Mesendoderm (in vitro differentiated cells): Measurements from ENCODE around the gene RIC8B.

ENCODE experiments used
- DNase-seq: peaks from one replicate; pipeline ENCODE4 v3.0.0; 2013
- H2AK5ac ChIP-seq: 2 replicates; pipeline ENCODE4 v1.6.1; 2013; ENCODE audit warnings: low read length, inconsistent platforms
- H2BK120ac ChIP-seq: 2 replicates; pipeline ENCODE4 v1.6.1; 2013; ENCODE audit warnings: low read depth, mild to moderate bottlenecking, low read length, moderate library complexity, mixed read lengths
- H2BK15ac ChIP-seq: replicated peaks from 2 replicates; pipeline ENCODE4 v1.6.1; 2013; ENCODE audit warnings: low read depth, mild to moderate bottlenecking, moderate library complexity
- H2BK5ac ChIP-seq: 2 replicates; pipeline ENCODE4 v1.6.1; 2013; ENCODE audit warnings: low read length, inconsistent platforms
- H3K18ac ChIP-seq: 2 replicates; pipeline ENCODE4 v1.6.1; 2013; ENCODE audit warnings: mild to moderate bottlenecking, low read length, mixed read lengths
- H3K23ac ChIP-seq: one replicate; pipeline ENCODE4 v1.6.1; 2013; ENCODE audit warnings: low read length
- H3K27ac ChIP-seq: 2 replicates; pipeline ENCODE4 v1.5.1; 2013; ENCODE audit warnings: low read depth, mild to moderate bottlenecking, inconsistent platforms, low read length, moderate library complexity
- H3K27me3 ChIP-seq: 2 replicates; pipeline ENCODE4 v1.6.1; 2013; ENCODE audit warnings: low read length, control low read depth, mild to moderate bottlenecking, inconsistent platforms; ENCODE audit not compliant: insufficient read depth, poor library complexity
- H3K36me3 ChIP-seq: 2 replicates; pipeline ENCODE4 v1.6.1; 2013; ENCODE audit warnings: low read length, inconsistent platforms; ENCODE audit not compliant: control insufficient read depth, insufficient read depth
- H3K4ac ChIP-seq: one replicate; pipeline ENCODE4 v1.6.1; 2013; ENCODE audit warnings: low read depth, mild to moderate bottlenecking, low read length, moderate library complexity
- H3K4me1 ChIP-seq: 2 replicates; pipeline ENCODE4 v1.6.1; 2013; ENCODE audit warnings: low read depth, low read length, inconsistent platforms; ENCODE audit not compliant: control insufficient read depth
- H3K4me2 ChIP-seq: 2 replicates; pipeline ENCODE4 v1.6.1; 2013; ENCODE audit warnings: low read length
- H3K4me3 ChIP-seq: 2 replicates; pipeline ENCODE4 v1.5.1; 2013; ENCODE audit warnings: mild to moderate bottlenecking, low read length
- H3K56ac ChIP-seq: one replicate; pipeline ENCODE4 v1.6.1; 2013; ENCODE audit warnings: low read length
- H3K79me1 ChIP-seq: 2 replicates; pipeline ENCODE4 v1.6.1; 2013; ENCODE audit warnings: low read length, inconsistent platforms
- H3K79me2 ChIP-seq: 2 replicates; pipeline ENCODE4 v1.6.1; 2013; ENCODE audit warnings: mild to moderate bottlenecking, low read length; ENCODE audit not compliant: control insufficient read depth, insufficient read depth
- H3K9ac ChIP-seq: 2 replicates; pipeline ENCODE4 v1.6.1; 2013; ENCODE audit warnings: low read length, inconsistent platforms
- H4K5ac ChIP-seq: one replicate; pipeline ENCODE4 v1.6.1; 2013; ENCODE audit warnings: low read length
- H4K8ac ChIP-seq: one replicate; pipeline ENCODE4 v1.6.1; 2013; ENCODE audit warnings: low read depth, mild to moderate bottlenecking, control low read depth, low read length, moderate library complexity
- WGBS: extraction: QIAGEN DNeasy Blood & Tissue Kit; methylation state at CpG from one replicate; pipeline ENCODE4 v1.1.7; 2013; ENCODE audit warnings: low lambda C conversion rate, missing lambda C conversion rate; ENCODE audit not compliant: insufficient coverage; ENCODE audit errors: extremely low coverage; 5-methylcytosine and 5-hydroxymethylcytosine counted together

The RIC8B gene

DNA sequence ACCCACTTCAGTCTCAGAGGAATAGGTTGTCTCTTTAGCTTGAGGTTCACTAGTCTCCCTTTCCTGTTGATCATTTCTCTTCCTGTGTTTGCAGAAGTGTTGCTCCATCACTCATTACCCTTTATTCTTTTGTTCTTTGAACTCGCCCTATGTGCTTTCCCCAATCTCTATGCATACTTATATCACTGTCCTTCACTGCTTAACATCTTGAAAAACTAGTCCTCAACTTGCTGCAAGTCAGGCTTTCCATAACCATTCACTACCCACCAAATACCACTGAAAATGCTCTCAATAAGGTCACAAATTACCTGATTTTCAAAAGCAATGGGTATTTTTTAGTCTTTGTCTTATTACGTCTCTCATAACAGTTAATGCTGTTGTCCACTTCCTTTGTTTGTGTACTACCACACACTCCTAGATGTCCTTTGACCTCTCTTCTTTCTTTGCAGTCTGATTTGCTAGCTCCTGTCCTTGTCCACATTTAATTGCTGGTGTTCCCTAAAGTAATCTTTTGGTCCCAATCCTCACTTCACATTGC is 80.8 kb downstream of the RIC8B start:
- WGBS = no CpG with 5 or more reads among the region's 2 CpGs
- Histone ChIP-seq H3K4me2 (no peak overlapping the region), H3K79me2 (no peaks in the 10 kb centered on the region), H3K23ac (no peak overlapping the region), H3K4ac (no peak overlapping the region), H4K8ac (no peak overlapping the region), H3K27me3 (no peaks in the 10 kb centered on the region), H3K79me1 (no peaks in the 10 kb centered on the region), H3K4me3 (no peak overlapping the region), H2BK15ac (no peak overlapping the region), H3K27ac (no peak overlapping the region), H2BK120ac (no peak overlapping the region), H3K18ac (no peak overlapping the region), H4K5ac (no peak overlapping the region), H2BK5ac (no peak overlapping the region), H3K56ac (no peak overlapping the region), H3K36me3 (no peaks in the 10 kb centered on the region), H3K9ac (no peak overlapping the region), H3K4me1 (no peaks in the 10 kb centered on the region), H2AK5ac (no peak overlapping the region)
- DNase-seq = no peak

DNA sequence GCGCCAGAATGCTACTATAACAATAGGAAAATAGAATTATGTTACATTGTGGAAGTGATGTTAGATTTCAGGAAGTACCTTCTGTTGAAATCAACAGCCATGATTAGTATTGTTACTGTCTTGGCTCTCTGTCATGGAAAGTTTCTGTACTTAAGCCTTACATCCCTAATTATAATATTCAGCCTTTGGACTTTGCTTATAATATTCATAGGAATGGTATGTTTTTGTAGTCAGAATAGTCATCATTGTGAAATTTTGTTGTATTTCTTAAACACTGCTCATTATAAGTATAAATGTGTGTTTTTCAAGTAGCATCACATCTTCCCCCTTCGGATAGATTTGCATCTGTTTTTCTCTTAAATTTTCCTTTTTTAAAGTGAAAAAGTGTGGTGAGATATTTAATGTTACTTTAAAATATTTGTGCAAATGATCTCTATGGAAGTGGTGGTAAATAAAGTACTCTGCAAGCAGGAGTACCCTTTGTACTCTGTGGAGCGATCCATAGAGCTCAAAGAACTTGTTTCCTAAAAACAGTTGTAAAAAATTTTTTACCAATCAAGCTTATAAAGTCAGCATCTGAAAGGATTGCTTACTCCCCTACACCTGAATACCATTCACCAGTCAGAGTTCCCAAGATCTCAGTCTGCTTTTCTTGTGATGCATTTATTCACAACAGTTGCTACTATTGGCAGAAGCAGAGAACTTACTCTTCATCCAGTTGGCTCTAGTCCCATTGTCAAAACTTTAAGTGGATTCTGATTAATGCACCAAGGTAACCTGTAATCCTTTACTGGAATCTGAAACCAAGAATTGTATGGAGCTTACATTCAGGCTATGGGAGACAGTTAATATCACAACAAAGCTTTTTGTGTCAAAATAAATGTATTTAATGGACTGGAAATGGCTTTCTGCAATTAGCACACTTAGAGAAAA is 87.8 kb downstream of the RIC8B start:
- no peak overlapping the region for H3K4me2 ChIP-seq
- no peak overlapping the region for H3K18ac ChIP-seq
- no peaks in the 10 kb centered on the region for H3K79me2 ChIP-seq
- no peak overlapping the region for H4K8ac ChIP-seq
- H3K27me3 ChIP-seq = no peaks in the 10 kb centered on the region
- H3K4me1 ChIP-seq = no peaks in the 10 kb centered on the region
- no peak overlapping the region for H2BK120ac ChIP-seq
- no peak for DNase-seq
- H2BK15ac ChIP-seq = no peak overlapping the region
- H3K23ac ChIP-seq = no peak overlapping the region
- no peak overlapping the region for H3K4ac ChIP-seq
- no CpG with 5 or more reads among the region's 3 CpGs for WGBS
- H2BK5ac ChIP-seq = no peak overlapping the region
- H3K56ac ChIP-seq = no peak overlapping the region
- H3K79me1 ChIP-seq = no peaks in the 10 kb centered on the region
- no peaks in the 10 kb centered on the region for H3K36me3 ChIP-seq
- no peak overlapping the region for H3K4me3 ChIP-seq
- no peak overlapping the region for H3K9ac ChIP-seq
- H4K5ac ChIP-seq = no peak overlapping the region
- H3K27ac ChIP-seq = no peak overlapping the region
- H2AK5ac ChIP-seq = no peak overlapping the region

DNA sequence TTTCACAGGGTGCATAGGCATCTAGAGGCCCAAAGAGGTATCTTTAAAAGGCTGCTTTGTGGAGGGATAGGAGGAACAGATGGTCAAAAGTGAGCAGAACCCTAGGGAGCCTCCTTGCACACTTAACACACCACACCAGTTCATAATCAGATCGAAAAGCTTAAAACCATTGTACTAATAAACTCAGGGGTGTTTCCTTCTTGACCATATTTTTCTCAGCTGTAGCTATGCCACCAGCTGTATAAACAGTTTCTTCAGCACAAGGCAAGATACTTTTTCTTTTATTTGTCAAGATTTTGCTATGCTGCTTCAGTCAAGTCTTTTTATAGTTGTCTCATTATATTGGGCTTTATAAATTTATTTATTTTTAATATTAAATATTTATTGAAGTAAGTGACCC is 88.7 kb downstream of the RIC8B start:
- Histone ChIP-seq H3K23ac (no peak overlapping the region), H3K4ac (no peak overlapping the region), H2BK120ac (no peak overlapping the region), H3K79me2 (no peaks in the 10 kb centered on the region), H4K8ac (no peak overlapping the region), H2BK15ac (no peak overlapping the region), H2BK5ac (no peak overlapping the region), H3K4me2 (no peak overlapping the region), H3K79me1 (no peaks in the 10 kb centered on the region), H3K36me3 (no peaks in the 10 kb centered on the region), H3K27me3 (no peaks in the 10 kb centered on the region), H3K56ac (no peak overlapping the region), H4K5ac (no peak overlapping the region), H3K4me3 (no peak overlapping the region), H3K27ac (no peak overlapping the region), H3K4me1 (no peaks in the 10 kb centered on the region), H2AK5ac (no peak overlapping the region), H3K18ac (no peak overlapping the region), H3K9ac (no peak overlapping the region)
- DNase-seq = no peak
- WGBS = no CpG with 5 or more reads among the region's 1 CpG

DNA sequence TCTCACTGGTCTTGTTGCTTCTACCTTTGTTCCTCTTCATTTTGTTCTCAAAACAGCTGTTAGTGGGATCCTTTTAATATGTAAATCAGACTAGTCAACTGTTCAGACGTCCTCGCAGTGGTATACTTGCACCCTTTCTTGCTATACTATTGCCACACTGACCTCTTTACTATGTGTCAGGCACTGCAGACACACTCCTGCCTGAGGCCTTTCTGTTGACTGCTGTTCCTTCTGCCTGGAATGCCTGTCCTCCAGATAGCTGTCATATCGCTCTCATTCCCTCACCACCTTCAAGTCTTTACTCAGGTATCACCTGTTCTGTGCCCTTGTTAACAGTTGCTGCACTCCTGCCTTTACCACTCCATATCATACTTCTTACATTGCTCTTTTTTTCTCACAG is 91.2 kb downstream of the RIC8B start:
- Histone ChIP-seq H3K4me3 (no peak overlapping the region), H3K56ac (no peak overlapping the region), H2AK5ac (no peak overlapping the region), H3K9ac (no peak overlapping the region), H2BK15ac (no peak overlapping the region), H3K4ac (no peak overlapping the region), H3K79me2 (no peaks in the 10 kb centered on the region), H3K23ac (no peak overlapping the region), H3K79me1 (no peaks in the 10 kb centered on the region), H3K27ac (no peak overlapping the region), H3K4me2 (no peak overlapping the region), H3K27me3 (no peaks in the 10 kb centered on the region), H2BK5ac (no peak overlapping the region), H4K8ac (no peak overlapping the region), H3K4me1 (no peaks in the 10 kb centered on the region), H2BK120ac (no peak overlapping the region), H3K36me3 (no peaks in the 10 kb centered on the region), H4K5ac (no peak overlapping the region), H3K18ac (no peak overlapping the region)
- peak; percentile 41 for DNase-seq
- no CpG with 5 or more reads among the region's 3 CpGs for WGBS

DNA sequence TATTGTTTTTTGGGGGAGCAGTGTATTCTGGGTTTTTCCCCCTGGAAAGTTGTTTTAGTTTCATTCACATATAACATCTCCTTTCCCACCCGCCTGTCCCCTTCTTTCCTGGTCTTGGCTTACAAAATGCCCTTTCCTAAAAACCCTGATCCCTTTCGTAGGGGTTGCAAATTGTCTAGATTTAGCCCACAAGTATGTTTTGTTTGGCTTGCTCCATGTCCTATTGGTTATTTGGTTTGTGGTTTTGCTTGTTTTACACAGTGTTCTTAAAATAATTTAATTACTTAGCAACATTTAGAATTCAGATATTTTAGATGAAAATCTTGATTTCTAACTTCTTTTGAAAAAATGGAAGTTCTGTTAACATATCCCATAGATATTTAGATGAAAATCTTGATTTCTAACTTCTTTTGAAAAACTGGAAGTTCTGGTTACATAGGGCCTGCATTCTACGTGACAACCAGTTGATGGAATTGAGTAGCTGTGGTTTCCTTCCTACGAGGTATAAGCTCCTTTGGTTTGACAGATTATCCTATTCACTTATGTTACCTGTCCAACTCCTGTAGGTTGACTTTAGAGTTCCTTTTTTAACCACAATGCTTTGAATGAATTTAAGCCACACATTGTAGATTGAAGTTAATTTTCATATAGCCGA is 92.1 kb downstream of the RIC8B start:
- Histone ChIP-seq H3K79me1 (no peaks in the 10 kb centered on the region), H3K4me3 (no peak overlapping the region), H3K27me3 (no peaks in the 10 kb centered on the region), H3K4ac (no peak overlapping the region), H3K56ac (no peak overlapping the region), H3K79me2 (no peaks in the 10 kb centered on the region), H3K4me1 (no peaks in the 10 kb centered on the region), H2BK15ac (no peak overlapping the region), H2BK120ac (no peak overlapping the region), H3K36me3 (no peaks in the 10 kb centered on the region), H3K18ac (no peak overlapping the region), H3K23ac (no peak overlapping the region), H3K9ac (no peak overlapping the region), H2BK5ac (no peak overlapping the region), H4K8ac (no peak overlapping the region), H3K27ac (no peak overlapping the region), H3K4me2 (no peak overlapping the region), H2AK5ac (no peak overlapping the region), H4K5ac (no peak overlapping the region)
- no CpG with 5 or more reads among the region's 5 CpGs for WGBS
- no peak for DNase-seq
